ENCODE results near the gene PLD5. TPM values are rescaled to one million over a fixed set of nuclear protein-coding genes. Genes with fewer than 3 reads are reported as not detected.

The PLD5 gene
- total and polyA plus RNA-seq, 7 donors: 0.03 to 0.92 (median 0.22) TPM; not detected in 4

GRCh38 chr1:242435200-242435599 lies 89.3 kb downstream of the PLD5 start:
- 17 to 55% (median 24%) methylated on average over 2 of the region's 2 CpGs for WGBS, 3 donors
- ATAC-seq: no peak
- Histone ChIP-seq H3K4me1 (no peaks in the 10 kb centered on the region), H3K27ac (no peak overlapping the region), H3K27me3 (ENCODE audit: insufficient read depth in 3 of 3, low read length in 2 of 3) (no peaks in the 10 kb centered on the region), H3K9me3 (no peaks in the 10 kb centered on the region), H3K4me3 (no peak overlapping the region), H3K36me3 (ENCODE audit: insufficient read depth in 1 of 2, low read depth in 1 of 2) (no peaks in the 10 kb centered on the region)
- TF ChIP-seq CTCF (IDR thresholded peaks at IDR 0.05): no peak
- intact Hi-C loops (cut with DNase I): no loop called here
- no peak for DNase-seq

DNA sequence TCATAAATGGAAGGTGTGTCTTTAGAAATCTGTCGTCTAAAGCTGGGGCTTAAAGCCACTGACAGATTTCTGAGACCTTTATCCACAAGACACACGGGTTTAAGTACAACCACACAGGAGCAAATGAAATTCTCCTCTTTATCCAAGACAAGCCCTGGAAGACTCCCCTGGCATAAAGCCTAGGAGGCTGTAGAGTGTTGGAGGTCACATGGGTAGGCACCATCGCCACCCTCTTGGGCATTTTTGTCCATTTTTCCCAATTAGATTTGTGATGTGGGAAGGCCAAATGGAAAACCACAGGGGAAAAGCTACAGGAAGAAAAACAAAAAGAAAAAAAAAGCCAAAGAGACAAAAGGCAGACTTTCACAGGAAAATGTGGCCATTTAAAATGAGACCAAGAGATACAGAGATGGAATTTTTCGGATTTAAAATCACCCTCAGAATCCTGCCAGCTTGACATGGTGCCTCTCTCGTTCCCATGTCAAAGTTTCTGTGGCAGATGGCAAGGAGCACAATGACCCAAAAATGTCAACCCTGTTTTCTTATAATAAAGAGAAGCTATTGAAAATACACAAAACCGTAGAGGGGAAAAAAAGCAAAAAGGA lies 91.9 kb downstream of the PLD5 start:
- H3K4me1 ChIP-seq: no peaks in the 10 kb centered on the region
- H3K27ac ChIP-seq: no peak overlapping the region
- H3K27me3 ChIP-seq (ENCODE audit: insufficient read depth in 3 of 3, low read length in 2 of 3): no peaks in the 10 kb centered on the region
- DNase-seq (no peak), ATAC-seq (no peak)
- H3K4me3 ChIP-seq: no peak overlapping the region
- whole genome bisulfite sequencing, 3 donors: 31 to 43% (median 32%) methylated on average over 6 of the region's 6 CpGs
- H3K9me3 ChIP-seq: no peaks in the 10 kb centered on the region
- no peaks in the 10 kb centered on the region for H3K36me3 ChIP-seq (ENCODE audit: insufficient read depth in 1 of 2, low read depth in 1 of 2)
- no peak for TF ChIP-seq CTCF (IDR thresholded peaks at IDR 0.05)
- intact Hi-C loops (cut with DNase I): no loop called here

- Histone ChIP-seq H3K9me3 (no peaks in the 10 kb centered on the region), H3K27ac (no peak overlapping the region), H3K4me1 (no peaks in the 10 kb centered on the region), H3K36me3 (ENCODE audit: insufficient read depth in 1 of 2, low read depth in 1 of 2) (no peaks in the 10 kb centered on the region), H3K27me3 (ENCODE audit: insufficient read depth in 3 of 3, low read length in 2 of 3) (no peaks in the 10 kb centered on the region), H3K4me3 (no peak overlapping the region)
- ATAC-seq: no peak
- DNase-seq: no peak
- WGBS, 3 donors: 51 to 72% (median 56%) methylated on average over 3 of the region's 3 CpGs
- intact Hi-C loops (cut with DNase I): no loop called here
- TF ChIP-seq CTCF (IDR thresholded peaks at IDR 0.05): no peak
These were observed 92.7 kb downstream of the PLD5 start for GRCh38 chr1:242431786-242432185.

DNA sequence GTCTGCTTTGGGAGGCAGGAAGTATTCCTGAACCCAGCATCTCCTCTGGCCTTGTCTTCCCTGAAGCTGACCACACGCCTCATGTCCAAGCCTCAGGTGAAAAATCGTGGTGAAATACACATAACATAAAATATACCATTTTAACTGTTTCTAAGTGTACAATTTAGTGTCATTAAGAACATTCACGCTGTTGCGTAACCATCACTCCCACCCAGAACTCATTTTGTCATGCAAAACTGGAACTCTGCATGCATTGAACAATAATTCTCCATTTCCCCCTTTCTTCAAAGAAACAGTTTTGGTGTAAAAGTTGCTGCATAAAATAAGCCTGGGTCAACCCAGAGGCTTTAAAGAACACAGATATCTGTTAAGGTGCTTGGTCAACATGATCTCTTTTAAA lies 93.5 kb downstream of the PLD5 start:
- 62 to 91% (median 68%) methylated on average over 4 of the region's 4 CpGs for WGBS, 3 donors
- H3K27me3 ChIP-seq (ENCODE audit: insufficient read depth in 3 of 3, low read length in 2 of 3): no peaks in the 10 kb centered on the region

More for the DNA sequence above, 93.5 kb downstream of the PLD5 start:
- TF ChIP-seq CTCF (IDR thresholded peaks at IDR 0.05): no peak
- H3K27ac ChIP-seq: no peak overlapping the region
- H3K4me3 ChIP-seq: no peak overlapping the region
- intact Hi-C loops (cut with DNase I): no loop called here
- ATAC-seq (no peak), DNase-seq (no peak)
- no peaks in the 10 kb centered on the region for H3K4me1 ChIP-seq
- H3K36me3 ChIP-seq (ENCODE audit: insufficient read depth in 1 of 2, low read depth in 1 of 2): no peaks in the 10 kb centered on the region
- no peaks in the 10 kb centered on the region for H3K9me3 ChIP-seq
